Cardiac septum (tissue), 1 donor: ENCODE data around the gene DTWD2. TPM values are rescaled to one million over a fixed set of nuclear protein-coding genes. Genes with fewer than 3 reads are reported as not detected.

Source experiments
- DNase-seq: peaks from one replicate; pipeline ENCODE4 v3.0.0-alpha.2; 2020; ENCODE audit warnings: low spot score
- intact Hi-C: fragments of 100-400 bp; cut with DNase I; formaldehyde crosslinking; loops from one replicate; pipeline ENCODE4 v1.14.0; 2022
- long read RNA-seq: library from polyadenylated mRNA; unstranded; transcript quantifications from one replicate; pipeline ENCODE4 v2.0.0, GENCODE V29; 2021
- total RNA-seq: library from RNA; stranded (reverse); fragmentation: NEBNext Ultra II Directional; extraction: Animal tissue kit (Norgen Biotek cat#: 25700); gene quantifications from one replicate; pipeline ENCODE4 v1.2.1, GENCODE V29; 2021
- donor health status: DM: no; HTN: no; CAD: no.

Gene DTWD2
- total RNA-seq, result 10.1 TPM
- long read RNA-seq, partial matches to known transcripts, result 0 of 14 reads
- long read RNA-seq, other reads (novel, unspliced or antisense), result 11 of 14 reads

DNA sequence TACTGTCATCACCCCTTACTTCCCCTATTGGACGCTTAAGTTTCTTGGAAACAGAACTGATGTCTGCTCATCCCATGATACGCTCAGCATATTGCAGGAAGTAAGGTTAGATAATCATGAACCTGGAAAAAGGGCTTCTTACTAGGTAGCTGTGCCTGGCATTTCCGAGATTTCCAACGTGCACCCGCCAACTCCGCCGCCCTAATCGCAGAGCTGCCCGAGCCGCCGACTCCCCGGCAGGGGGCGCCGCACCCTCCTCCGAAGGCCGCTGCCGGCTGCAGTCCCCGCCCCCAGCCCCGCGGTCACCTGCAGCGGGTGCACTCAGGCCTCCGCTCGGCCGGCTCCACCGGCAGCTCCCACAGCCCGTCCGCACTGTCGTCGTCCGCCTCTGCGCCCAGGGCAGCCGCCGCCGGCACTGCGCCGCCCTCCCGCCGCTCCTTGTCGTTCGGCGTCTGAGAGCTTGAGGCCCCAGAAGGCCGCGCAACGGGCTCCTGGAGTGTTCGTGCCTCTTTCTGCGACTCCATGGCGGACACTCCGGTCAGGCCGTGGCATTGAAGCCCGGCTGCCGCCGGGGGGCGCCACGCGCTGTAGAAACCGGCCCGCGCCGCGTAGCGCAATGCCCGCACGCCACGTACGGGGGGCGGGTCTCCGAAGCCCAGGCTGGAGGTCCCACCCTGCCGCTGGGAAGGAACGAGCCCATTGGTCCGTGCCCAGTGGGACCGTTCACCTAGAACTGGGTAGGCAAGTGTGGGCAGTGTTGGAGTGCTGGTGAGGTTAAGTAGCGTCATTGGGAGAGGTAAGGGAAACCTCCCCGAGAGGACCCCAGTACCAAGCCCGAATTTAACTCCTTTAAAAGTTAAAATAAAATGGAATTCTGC lies at the start of gene DTWD2:
DTWD2 (minus strand) TSS at position 560 of the 878 bp plus-strand sequence; CDS start at position 524, 36 bp downstream.
- intact Hi-C loops, result loop anchor here (1.0 to 5.0 kb wide), 3 partner anchors 84 to 424 kb away; partner anchors contain the start of gene DMXL1
- DNase-seq, result peak; percentile 97

GRCh38 chr5:119037496-119038215 lies 49.3 kb upstream of the DTWD2 start:
- intact Hi-C loops, result no loop called here

GRCh38 chr5:119036101-119036762 lies 47.9 kb upstream of the DTWD2 start:
- intact Hi-C loops, result no loop called here
- DNase-seq, result no peak

More at GRCh38 chr5:119037496-119038215, 49.3 kb upstream of the DTWD2 start:
- DNase-seq, result no peak

DNA sequence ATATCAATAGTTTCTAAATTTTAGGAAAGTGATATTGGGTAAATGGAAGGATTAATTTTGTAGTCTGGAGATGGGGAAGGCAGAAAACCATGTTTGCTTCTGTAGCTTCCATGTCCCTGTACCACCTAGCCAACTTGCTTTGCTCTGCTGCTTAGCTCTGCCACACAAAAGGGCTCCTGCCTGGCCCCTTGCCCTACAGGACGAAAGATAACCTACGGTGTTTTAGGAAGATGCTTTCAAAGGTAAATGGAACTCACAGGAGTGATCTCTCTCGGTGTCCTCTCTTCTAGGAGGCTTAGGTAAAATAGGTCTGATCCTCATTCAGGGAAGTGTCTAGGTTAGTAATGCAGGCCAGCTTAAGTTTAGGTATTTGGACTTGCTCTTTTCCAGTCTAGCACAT lies 44.8 kb upstream of the DTWD2 start:
- DNase-seq, result no peak

GRCh38 chr5:119032656-119033055 lies 44.3 kb upstream of the DTWD2 start:
- intact Hi-C loops, result no loop called here
- DNase-seq, result no peak

More for the DNA sequence above, 44.8 kb upstream of the DTWD2 start:
- intact Hi-C loops, result no loop called here

DNA sequence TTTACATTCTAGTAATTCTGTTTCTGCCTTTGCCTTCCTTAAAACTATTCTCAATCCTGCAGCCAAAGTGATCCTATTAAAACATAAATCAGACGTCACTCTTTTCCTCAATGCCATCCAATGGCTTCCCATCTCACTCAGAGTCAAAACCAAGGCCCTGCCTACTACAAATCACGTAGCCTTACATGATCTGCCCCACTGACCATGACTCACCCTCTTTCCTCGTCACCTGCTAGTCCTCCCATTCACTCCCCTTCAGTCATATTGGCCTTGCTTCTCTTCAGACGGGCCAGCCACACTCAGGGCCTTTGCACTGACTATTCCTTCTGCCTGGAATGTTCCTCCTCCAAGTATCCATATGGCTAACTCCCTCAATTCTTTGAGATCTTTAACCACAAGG lies 43.6 kb upstream of the DTWD2 start:
- intact Hi-C loops, result no loop called here

DNA sequence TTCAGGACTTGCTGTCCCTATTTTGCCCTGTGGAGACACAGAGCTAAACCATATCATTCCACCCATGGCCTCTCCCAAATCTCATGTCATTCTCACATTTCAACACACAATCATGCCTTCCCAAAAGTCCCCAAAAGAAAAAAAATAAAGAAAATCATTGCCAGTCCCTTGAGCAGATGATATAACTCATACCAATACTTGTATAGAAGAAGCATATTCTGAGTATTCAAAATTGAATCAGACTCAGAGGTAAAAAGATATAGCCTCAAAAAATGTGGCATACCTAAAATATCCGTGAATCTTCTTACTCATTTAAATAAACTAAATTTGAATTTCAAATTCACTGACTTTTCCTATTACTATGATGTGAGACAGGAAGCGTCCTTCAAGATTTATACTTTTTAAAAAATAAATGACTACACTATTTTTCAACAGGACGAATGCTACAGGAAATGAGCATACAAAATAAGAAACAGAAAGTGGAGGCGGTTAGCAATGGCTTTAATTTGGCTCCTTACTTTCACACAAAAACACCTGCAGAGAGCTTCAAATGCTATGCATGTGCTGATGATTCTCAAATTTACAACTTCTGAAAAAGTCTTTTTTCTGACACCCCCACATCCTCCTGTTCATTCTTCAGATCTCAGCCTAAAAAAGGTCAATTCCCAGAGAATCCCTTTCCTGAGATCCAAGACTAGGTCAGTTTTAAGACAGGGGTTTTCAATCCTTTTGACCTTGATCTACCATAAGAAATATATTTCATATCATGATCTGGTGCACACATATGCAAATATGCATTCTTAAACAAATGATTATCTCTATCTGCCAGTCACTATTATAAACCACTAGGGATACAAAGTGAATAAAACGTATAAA lies 42.9 kb upstream of the DTWD2 start:
- no peak for DNase-seq

More for the DNA sequence above, 43.6 kb upstream of the DTWD2 start:
- no peak for DNase-seq

DNA sequence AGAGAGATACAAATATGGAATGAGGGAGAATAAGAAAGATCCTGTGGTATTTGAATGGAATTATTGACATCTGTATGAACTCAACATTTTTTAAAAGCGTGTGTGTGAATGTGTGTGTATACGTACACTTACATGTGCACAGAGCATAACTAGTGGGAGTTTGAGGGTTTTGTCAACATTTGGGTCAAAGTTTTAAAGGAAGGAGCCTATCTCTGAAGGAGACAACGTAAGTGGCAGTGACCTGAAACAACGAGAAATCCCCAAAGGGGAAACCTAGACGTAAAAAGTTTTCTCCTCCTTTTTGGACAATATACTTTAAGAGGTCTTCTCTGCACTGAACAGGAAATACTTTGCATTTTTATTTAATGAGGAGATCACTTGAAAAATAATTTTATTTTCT lies 40.2 kb upstream of the DTWD2 start:
- intact Hi-C loops, result no loop called here
- DNase-seq, result no peak

More for the DNA sequence above, 42.9 kb upstream of the DTWD2 start:
- intact Hi-C loops, result no loop called here

DNA sequence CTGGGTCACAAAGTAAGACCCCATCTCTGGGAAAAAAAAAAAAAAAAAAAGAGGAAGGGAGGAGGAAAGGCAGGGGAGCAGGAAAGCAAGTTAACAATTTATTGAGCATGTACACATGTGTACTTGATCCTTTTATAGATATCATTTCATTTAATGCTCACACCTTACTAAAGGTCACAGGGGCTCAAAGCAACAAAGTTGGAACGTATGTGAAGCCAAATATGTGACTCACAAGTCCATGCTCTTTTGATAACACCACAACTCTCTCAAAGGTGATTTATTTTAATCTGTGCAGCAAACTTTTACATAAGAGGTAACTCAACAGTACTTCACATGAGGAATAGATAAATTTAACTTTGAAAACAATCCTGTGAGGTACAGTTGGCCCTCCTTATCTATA lies 34.4 kb upstream of the DTWD2 start:
- intact Hi-C loops, result no loop called here
- no peak for DNase-seq

- DNase-seq, result no peak
- intact Hi-C loops, result no loop called here
Measured at GRCh38 chr5:119022017-119022745, 33.8 kb upstream of the DTWD2 start.

DNA sequence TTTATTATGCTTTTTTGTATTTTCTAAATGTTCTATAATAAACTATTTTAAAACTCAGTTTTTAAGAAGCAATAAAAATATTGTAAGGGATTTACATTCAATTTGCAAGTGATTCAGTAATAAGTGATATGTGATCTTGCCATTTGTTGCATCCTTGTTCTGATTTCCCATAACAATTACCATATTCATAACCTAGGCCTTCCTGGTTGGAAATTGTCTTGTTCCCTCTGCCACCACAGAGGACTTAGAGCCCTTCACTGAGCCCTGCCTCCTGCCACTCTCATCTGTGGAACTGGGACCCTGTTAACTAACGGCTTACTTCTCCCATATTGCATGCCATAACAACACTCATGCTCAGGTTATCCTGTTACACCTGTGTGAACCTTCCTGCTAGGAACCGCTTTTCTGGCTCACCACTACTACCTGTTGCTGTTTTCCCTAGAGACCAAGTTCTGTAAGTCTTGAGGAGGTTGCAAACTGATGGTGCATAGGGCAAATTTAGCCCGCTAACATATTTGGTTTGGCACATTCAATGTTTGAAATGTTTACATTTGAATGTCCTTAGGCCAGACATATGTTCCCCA lies 32.9 kb upstream of the DTWD2 start:
- no peak for DNase-seq
- intact Hi-C loops, result no loop called here

GRCh38 chr5:119019949-119020348 lies 31.6 kb upstream of the DTWD2 start:
- DNase-seq, result no peak
- intact Hi-C loops, result no loop called here

DNA sequence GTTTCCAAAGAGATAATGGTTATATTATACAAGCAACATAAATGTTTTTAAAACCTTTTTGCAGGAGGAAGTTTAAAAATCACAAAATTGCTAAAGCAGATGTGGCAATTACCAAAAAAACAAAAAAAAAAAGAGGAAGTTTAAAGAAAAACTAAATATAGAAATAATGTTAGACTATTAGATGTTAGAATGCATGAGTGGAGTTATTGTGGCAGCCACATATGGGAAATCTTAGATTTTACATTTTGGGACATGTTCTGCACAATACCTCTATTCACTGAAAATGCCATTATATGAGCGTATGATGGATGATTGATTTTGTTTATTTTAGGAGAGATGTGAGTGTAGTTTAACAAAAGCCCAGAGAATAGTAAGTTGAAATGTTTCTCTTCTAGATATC lies 31.2 kb upstream of the DTWD2 start:
- intact Hi-C loops, result no loop called here
- no peak for DNase-seq

GRCh38 chr5:119017994-119018393 lies 29.6 kb upstream of the DTWD2 start:
- intact Hi-C loops, result no loop called here

GRCh38 chr5:119016125-119016774 lies 27.9 kb upstream of the DTWD2 start:
- no peak for DNase-seq
- intact Hi-C loops, result no loop called here

More at GRCh38 chr5:119017994-119018393, 29.6 kb upstream of the DTWD2 start:
- DNase-seq, result no peak

GRCh38 chr5:119011186-119011585 lies 22.8 kb upstream of the DTWD2 start:
- intact Hi-C loops, result no loop called here
- DNase-seq, result no peak

DNA sequence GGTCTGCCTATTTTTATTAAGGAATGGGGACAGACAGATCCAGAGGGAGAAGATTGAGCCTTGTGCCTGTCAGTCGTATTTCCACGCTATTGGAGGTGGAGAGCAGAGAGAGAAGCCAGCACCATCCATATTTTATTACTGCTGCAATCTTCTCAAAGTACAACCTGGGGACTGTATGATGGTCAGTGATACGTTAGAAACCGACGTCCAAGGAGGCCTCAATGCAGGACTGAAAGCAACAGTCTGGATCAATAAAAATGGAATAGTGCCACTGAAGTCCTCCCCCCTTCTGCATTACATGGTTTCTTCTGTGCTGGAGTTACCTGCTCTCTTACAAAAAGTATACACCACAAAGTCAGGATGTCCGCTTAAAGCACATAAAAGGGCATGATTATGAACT lies 21.9 kb upstream of the DTWD2 start:
- intact Hi-C loops, result no loop called here
- DNase-seq, result no peak
